Measurements from ENCODE around the gene CISH.

Gene CISH

DNA sequence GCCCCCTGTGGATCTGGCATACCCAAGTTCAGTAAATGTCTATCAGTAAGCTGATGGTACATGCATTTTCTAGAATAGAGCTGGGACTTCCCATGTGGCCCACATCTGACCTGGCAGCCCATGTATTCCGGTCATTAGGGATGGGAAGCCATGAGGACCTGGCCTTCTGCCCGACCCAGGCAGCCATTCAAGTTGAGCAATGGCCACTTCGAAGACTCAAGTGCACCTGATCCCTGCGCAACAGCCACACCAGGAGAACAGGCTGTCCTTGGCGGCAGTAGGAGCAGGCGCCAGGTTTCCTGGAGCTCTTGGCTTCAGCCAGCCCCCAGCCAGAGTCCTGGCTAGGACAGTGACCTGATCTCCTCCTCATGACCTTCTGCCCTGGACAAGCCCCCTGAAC lies 27.7 kb downstream of the CISH start:
- TF ChIP-seq, protein P1, sequence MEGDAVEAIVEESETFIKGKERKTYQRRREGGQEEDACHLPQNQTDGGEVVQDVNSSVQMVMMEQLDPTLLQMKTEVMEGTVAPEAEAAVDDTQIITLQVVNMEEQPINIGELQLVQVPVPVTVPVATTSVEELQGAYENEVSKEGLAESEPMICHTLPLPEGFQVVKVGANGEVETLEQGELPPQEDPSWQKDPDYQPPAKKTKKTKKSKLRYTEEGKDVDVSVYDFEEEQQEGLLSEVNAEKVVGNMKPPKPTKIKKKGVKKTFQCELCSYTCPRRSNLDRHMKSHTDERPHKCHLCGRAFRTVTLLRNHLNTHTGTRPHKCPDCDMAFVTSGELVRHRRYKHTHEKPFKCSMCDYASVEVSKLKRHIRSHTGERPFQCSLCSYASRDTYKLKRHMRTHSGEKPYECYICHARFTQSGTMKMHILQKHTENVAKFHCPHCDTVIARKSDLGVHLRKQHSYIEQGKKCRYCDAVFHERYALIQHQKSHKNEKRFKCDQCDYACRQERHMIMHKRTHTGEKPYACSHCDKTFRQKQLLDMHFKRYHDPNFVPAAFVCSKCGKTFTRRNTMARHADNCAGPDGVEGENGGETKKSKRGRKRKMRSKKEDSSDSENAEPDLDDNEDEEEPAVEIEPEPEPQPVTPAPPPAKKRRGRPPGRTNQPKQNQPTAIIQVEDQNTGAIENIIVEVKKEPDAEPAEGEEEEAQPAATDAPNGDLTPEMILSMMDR (IDR thresholded peaks at IDR 0.05; ENCODE audit: low read length, missing control alignments), result no peak
- no peak for DNase-seq (ENCODE audit: low read depth)
- H3K4me3 ChIP-seq (replicated peaks; ENCODE audit: low read depth, low read length), result no peak overlapping the region

DNA sequence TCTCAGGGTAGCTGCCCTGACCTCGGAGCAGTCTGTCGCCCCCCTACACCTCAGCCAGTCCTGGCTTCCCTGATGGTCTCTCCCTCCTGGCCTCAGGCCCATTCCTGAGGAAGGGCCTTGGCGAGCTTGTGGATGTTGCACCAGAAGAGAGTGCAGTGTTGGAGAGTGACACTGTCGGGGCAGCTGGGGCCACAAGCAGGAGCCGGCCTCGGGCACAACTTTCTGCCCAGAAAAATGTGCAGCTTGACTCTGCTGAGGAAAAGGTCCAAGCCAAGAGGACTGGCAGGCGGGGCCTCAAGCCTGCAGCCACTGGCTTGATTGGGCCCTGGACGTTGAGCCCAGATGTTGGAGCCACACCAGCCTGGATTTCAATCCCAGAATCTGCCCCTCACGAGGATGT lies 29.5 kb downstream of the CISH start:
- TF ChIP-seq, protein P1 (IDR thresholded peaks at IDR 0.05; ENCODE audit: low read length, missing control alignments), result no peak
- H3K4me3 ChIP-seq (replicated peaks; ENCODE audit: low read depth, low read length), result no peak overlapping the region
- DNase-seq (ENCODE audit: low read depth), result no peak

DNA sequence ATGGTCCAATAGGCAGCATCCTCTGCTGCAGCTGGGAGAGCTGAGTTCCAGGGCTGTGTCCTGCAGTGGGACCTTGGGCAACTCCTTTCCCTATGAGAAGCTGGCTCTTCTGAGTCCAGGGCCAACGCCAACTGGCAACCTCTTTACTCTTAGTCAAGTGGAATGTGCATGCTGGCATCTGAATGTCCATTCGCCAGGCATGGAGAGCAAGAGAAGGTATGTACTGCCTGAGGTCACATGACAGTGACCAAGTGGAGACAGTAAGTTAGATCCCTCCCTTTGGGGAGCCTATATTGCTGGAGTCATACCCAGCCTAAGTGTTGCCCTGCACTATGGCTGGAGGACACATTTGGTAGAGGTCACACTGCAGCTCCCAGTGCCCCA lies 30.1 kb downstream of the CISH start:
- no peak overlapping the region for H3K4me3 ChIP-seq (replicated peaks; ENCODE audit: low read depth, low read length)

DNA sequence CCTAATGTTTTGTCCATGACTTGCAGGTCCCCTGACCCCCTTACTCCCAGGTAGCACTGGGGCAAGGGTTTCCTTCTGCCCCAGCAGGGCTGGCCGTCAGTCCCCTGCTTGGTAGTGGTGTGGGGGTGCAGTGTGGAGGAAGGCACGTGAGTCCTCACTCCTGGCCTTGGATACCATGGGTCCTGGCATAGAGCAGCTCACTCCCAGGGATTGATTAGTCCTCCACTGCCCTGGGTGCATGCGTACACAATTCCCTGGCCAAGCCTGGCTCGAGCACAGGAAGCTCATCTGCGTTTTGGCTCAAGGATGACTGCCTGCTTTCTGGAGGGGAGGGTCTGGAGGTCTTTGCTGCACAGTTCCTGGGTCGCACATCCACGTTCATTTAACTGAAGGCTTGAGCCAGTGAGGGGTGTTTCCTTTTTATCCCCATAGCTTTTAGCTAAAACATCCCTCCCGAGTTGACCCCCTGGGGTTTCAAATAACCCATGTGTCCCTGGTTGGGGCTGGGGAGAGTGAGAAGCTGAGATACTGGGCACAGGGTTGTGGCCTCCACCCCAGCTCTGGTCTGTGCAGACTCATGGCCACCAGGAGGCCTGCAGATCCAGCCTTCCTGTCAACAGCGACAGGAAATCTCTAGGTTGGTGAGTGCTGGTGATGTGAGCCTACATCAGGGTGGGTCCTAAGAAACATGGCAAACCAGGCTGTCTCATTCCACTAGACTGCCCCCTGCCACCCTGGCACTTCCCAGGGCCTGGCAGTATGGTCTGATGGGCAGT lies 30.7 kb downstream of the CISH start:
- TF ChIP-seq, protein P1 (IDR thresholded peaks at IDR 0.05; ENCODE audit: low read length, missing control alignments), result peak; percentile 10
- no peak overlapping the region for H3K4me3 ChIP-seq (replicated peaks; ENCODE audit: low read depth, low read length)
- DNase-seq (ENCODE audit: low read depth), result no peak

More for the DNA sequence above, 30.1 kb downstream of the CISH start:
- TF ChIP-seq, protein P1 (IDR thresholded peaks at IDR 0.05; ENCODE audit: low read length, missing control alignments), result no peak
- DNase-seq (ENCODE audit: low read depth), result no peak

DNA sequence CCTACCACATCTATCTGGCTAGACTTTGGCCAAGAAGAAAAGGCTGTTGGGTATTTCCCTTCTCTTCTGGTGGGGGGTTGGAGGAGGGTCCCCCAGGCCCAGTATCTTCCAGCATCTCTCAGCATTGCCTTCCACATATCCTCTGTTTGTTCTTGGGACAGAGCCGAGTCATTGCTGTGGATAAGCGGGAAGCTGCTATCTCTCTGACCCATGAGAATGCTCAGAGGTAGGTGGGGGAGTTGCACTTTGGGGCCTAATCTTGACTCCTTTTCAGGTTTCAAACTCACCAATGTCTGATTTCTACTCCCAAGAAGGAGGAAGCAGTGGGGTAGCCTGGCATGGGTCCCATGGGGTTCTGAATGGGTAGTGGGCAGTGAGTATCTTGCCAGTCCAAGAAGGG lies 34.2 kb downstream of the CISH start:
- TF ChIP-seq, protein P1 (IDR thresholded peaks at IDR 0.05; ENCODE audit: low read length, missing control alignments), result no peak
- H3K4me3 ChIP-seq (replicated peaks; ENCODE audit: low read depth, low read length), result no peak overlapping the region
- DNase-seq (ENCODE audit: low read depth), result no peak

DNA sequence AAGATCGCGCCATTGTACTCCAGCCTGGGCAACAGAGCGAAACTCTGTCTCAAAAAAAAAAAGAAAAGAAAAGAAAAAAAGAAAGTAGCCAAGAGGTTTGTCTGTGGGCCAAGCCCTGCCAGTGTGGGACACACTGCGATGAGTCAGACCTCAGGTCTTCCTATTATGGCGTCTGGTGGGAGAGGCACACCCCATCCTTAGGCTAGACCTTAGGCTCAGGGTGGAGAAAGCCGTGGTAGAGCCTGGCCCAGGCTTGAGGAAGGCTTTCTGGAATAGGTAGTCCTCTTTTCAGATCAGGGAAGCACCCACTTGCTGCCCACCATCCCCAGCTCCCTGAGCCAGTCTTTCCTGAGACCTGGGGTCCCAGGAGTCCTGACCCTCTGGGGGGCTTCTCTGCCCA lies 36.2 kb downstream of the CISH start:
- TF ChIP-seq, protein P1 (IDR thresholded peaks at IDR 0.05; ENCODE audit: low read length, missing control alignments), result no peak
- no peak overlapping the region for H3K4me3 ChIP-seq (replicated peaks; ENCODE audit: low read depth, low read length)
- DNase-seq (ENCODE audit: low read depth), result peak; percentile 14

DNA sequence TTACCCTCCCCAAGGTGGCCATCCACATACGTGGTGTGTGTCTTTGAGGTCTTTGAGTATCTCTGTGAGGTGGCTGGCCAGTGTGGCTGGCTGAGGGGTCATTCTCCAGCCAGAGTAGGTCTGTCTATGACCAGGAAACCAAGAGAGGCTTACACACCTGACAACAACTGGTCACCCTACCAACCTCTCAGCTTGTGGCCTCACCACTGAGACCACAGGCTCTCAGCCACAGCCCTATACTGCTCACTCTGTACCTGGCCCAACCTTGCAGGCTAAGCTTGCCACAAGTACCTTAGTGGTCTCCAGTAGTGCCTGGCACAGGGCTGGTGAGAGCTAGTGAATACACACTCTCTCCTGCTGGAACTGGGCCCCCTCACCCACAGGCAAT lies 37.1 kb downstream of the CISH start:
- no peak for DNase-seq (ENCODE audit: low read depth)
- H3K4me3 ChIP-seq (replicated peaks; ENCODE audit: low read depth, low read length), result no peak overlapping the region
- TF ChIP-seq, protein P1 (IDR thresholded peaks at IDR 0.05; ENCODE audit: low read length, missing control alignments), result no peak
